ENCODE measurements around the gene KCNMA1. TPM values are rescaled to one million over a fixed set of nuclear protein-coding genes. Genes with fewer than 3 reads are reported as not detected.

KCNMA1 gene
- total and polyA plus RNA-seq, 9 of the 15 experiments (the other 6 are each of a cell fraction or from before 2014, with no cell fraction given), result 0.01 to 0.95 (median 0.15) TPM; not detected in 4

DNA sequence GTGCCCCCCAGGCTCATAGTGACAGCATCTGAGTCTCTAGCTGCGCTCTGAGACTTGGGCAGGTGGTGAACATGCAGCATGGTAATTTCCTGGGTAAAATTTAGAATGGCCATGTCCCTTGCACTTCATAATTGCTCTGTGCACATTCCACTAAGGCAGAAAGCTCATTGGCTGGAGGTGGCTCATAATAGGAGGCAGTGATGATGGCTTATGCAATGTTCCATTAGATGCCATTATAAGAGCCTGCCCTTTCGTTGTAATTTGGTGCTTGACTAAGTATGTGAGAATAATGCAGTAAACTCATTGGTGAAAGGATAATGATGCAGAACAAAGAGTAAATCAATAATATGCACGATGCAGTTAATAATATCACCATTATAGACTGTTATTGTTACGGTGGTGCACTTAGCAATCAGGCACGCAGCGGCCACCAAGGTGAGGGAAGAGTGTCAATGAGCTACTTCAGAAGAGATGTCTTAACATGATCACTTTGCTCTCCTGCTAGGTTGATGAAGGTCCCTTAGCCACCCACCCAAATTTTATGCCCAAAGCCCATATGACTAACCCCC, 545.9 kb downstream of the KCNMA1 start:
- CTCF ChIA-PET (ENCODE audit: low intra/inter-chr PET ratio), result no interaction called here
- H3K4me3 ChIP-seq, result no peak overlapping the region
- no peaks in the 10 kb centered on the region for H3K9me1 ChIP-seq (ENCODE audit: control insufficient read depth, insufficient read depth, low read length)
- H3K9me3 ChIP-seq (replicated peaks; ENCODE audit: control insufficient read depth, insufficient read depth, low read depth, low read length), result no peaks in the 10 kb centered on the region
- ATAC-seq (no peak), FAIRE-seq (no peak), DNase-seq (ENCODE audit: extremely low read depth in 1 of 4, low spot score in 3 of 4) (no peak)
- BruUV-seq (replicated peaks), result no TSS peak
- H3K36me3 ChIP-seq (ENCODE audit: control insufficient read depth, insufficient read depth, low read length), result no peaks in the 10 kb centered on the region
- intact Hi-C loops (cut with micrococcal nuclease) (no loop called here), in situ Hi-C loops (cut with MboI) (no loop called here)
- no peaks in the 10 kb centered on the region for H3K4me1 ChIP-seq (replicated peaks in 1 of 2; ENCODE audit: control insufficient read depth in 2 of 2, insufficient read depth in 2 of 2, low read length in 2 of 2)
- POLR2A ChIA-PET, result no interaction called here
- no peaks in the 10 kb centered on the region for H4K20me1 ChIP-seq (replicated peaks; ENCODE audit: control insufficient read depth, insufficient read depth, low read length)
- no peaks in the 10 kb centered on the region for H3K79me2 ChIP-seq (ENCODE audit: control insufficient read depth, insufficient read depth, low read length)
- no peak overlapping the region for H3K9ac ChIP-seq (ENCODE audit: insufficient read depth in 1 of 2, low read depth in 2 of 2, low read length in 2 of 2)
- 1% methylated on average over 6 of the region's 6 CpGs for WGBS (ENCODE audit: insufficient coverage, low coverage, missing lambda C conversion rate)
- H3K4me2 ChIP-seq (ENCODE audit: insufficient read depth, low read length), result no peak overlapping the region
- H3K27me3 ChIP-seq (ENCODE audit: control insufficient read depth in 2 of 2, insufficient read depth in 2 of 2, low read length in 2 of 2), result no peaks in the 10 kb centered on the region
- no peak overlapping the region for H3K27ac ChIP-seq (ENCODE audit: extremely low read depth, low read depth, low read length)
- H2AFZ ChIP-seq (ENCODE audit: low read depth, low read length), result no peak overlapping the region
- no peak for TF ChIP-seq CBX5 (IDR thresholded peaks at IDR 0.05; ENCODE audit: borderline replicate concordance, low read depth)
- no peak for TF ChIP-seq PBX2 (CRISPR knock-in tag; IDR thresholded peaks at IDR 0.05; ENCODE audit: low read depth)
- no peak for TF ChIP-seq PBX2 (tag; conservative IDR thresholded peaks at IDR 0.05; ENCODE audit: low read depth)
- no peak for TF ChIP-seq TCF15 (CRISPR knock-in tag; IDR thresholded peaks at IDR 0.05)
- TF ChIP-seq ZBTB49 (CRISPR knock-in tag; IDR thresholded peaks at IDR 0.05; ENCODE audit: borderline replicate concordance), result no peak
